ENCODE results near the gene RFC4. TPM values are rescaled to one million over a fixed set of nuclear protein-coding genes. Genes with fewer than 3 reads are reported as not detected.

Gene RFC4
- total RNA-seq, 6 experiments from 2014 or later: 4.6 to 17.4 (median 5.6) TPM

DNA sequence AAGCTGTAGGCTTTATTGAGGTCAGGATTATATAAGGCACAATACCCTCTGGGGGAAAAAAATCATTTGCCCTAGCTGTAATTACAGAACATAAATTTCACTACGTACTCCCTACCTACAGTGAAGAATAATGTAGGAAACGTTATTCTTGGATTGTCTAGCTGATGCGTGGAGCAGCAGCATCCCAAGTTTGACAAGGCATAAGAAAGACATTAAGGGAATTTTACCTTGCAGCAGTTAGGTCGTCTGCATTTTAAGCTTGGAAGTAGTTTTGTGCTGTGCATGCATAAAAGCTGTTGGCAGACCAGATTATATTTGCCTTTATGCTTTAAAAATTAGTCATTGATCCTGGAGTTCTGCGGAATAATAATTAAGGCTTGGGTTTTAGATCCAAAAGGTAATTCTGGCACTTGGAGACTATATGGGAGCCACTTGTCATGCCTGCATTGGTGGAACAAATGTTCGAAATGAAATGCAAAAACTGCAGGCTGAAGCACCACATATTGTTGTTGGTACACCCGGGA lies 20.7 kb downstream of the RFC4 start:
- TF ChIP-seq, protein P1, sequence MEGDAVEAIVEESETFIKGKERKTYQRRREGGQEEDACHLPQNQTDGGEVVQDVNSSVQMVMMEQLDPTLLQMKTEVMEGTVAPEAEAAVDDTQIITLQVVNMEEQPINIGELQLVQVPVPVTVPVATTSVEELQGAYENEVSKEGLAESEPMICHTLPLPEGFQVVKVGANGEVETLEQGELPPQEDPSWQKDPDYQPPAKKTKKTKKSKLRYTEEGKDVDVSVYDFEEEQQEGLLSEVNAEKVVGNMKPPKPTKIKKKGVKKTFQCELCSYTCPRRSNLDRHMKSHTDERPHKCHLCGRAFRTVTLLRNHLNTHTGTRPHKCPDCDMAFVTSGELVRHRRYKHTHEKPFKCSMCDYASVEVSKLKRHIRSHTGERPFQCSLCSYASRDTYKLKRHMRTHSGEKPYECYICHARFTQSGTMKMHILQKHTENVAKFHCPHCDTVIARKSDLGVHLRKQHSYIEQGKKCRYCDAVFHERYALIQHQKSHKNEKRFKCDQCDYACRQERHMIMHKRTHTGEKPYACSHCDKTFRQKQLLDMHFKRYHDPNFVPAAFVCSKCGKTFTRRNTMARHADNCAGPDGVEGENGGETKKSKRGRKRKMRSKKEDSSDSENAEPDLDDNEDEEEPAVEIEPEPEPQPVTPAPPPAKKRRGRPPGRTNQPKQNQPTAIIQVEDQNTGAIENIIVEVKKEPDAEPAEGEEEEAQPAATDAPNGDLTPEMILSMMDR (IDR thresholded peaks at IDR 0.05): no peak
- no peak for TF ChIP-seq POLR2A (IDR thresholded peaks at IDR 0.05)
- intact Hi-C loops (cut with DNase I): no loop called here
- Histone ChIP-seq H3K9me3 (no peaks in the 10 kb centered on the region), H3K4me1 (peaks cover 0 to 33% (median 10%) of the 10 kb centered on the region in 4 donors), H3K36me3 (peaks cover 15 to 64% (median 50%) of the 10 kb centered on the region in 4 donors), H3K27ac (peak overlapping the region in 1 of 3 donors; percentile 2), H3K4me3 (peak overlapping the region; percentile 78 to 93 (median 80)), H3K27me3 (no peaks in the 10 kb centered on the region)
- 12% methylated on average over 7 of the region's 7 CpGs for WGBS (ENCODE audit: insufficient coverage, low coverage, low lambda C conversion rate, missing lambda C conversion rate)
- ATAC-seq (no peak), DNase-seq (no peak)

DNA sequence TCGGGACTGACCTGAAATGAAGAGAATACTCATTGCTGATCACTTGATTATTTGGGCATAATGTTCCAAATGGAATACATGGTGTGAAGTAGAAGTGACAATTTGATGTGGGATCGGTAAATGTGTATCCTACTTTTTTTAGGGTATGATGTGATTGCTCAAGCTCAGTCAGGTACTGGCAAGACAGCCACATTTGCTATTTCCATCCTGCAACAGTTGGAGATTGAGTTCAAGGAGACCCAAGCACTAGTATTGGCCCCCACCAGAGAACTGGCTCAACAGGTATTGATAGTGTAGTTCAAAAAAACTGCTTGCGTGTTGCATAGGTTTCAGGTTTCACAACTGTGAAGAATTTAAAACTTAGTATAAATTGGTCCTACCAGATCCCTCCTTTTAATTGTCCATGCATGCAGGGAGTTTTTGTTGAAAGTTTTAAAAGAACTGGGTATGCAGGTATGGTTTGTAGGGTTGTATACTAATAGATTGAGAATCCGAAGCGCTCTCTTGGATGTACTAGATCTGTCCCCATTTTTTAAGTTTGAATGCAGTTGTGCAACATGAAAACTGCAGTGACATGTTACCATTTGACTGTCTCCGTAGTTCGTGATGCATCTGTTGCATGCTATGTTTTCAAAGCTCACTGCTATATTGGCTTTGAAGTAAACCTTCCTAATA lies 21.3 kb downstream of the RFC4 start:
- no peak for DNase-seq
- Histone ChIP-seq H3K27ac (peak overlapping the region in 2 of 3 donors; percentile 97 to 98), H3K9me3 (no peaks in the 10 kb centered on the region), H3K36me3 (peaks cover 15 to 58% (median 48%) of the 10 kb centered on the region in 4 donors), H3K4me1 (peaks cover 0 to 33% (median 10%) of the 10 kb centered on the region in 4 donors), H3K27me3 (no peaks in the 10 kb centered on the region), H3K4me3 (peak overlapping the region; percentile 78 to 93 (median 80))
- TF ChIP-seq, protein P1 (IDR thresholded peaks at IDR 0.05): no peak
- TF ChIP-seq POLR2A (IDR thresholded peaks at IDR 0.05): no peak
- ATAC-seq: no peak
- intact Hi-C loops (cut with DNase I): no loop called here
- 6% methylated on average over 7 of the region's 7 CpGs for WGBS (ENCODE audit: insufficient coverage, low coverage, low lambda C conversion rate, missing lambda C conversion rate)

DNA sequence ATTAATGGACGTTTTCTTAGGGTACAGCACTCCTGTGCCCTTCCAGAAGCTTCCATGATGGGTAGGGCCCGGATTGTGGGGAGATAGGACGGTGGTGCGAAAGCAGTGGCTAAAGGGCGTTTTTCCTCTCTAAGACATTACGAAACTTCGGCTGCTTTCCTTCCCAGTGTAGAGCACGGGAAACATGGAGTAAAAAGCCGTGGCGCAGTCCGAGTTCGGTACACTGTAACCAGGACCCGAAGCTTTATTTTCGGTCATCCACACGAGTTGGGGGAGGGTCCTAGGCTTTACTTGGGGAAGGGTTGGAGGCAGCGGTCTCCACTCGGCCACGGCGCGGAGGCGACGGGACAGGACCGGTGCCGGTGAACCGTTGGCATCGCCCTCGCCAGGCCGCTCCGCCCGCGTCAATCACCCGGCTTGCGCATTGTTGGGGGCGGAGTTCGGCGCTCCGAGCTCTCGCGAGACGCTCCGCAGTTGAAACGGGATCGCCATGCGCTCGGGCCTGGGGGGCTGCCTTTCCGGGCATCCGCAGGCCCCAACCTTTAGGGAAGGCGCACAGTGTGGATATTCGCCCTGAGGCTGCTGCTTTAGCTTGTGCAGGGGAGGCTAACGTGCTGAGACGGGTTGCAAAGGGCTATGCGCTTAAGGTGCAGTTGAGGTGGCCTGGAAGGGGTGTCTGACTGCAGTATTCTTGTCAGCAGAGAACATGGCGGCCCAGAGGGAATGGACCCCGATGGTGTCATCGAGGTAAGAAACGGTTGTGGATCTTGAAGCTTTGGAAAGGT lies 22.4 kb downstream of the RFC4 start:
- ATAC-seq: peak; percentile 77 to 88 (median 84)
- Histone ChIP-seq H3K27ac (peak overlapping the region; percentile 96 to 98 (median 97)), H3K4me3 (peak overlapping the region; percentile 78 to 93 (median 80)), H3K36me3 (peaks cover 11 to 48% (median 40%) of the 10 kb centered on the region in 4 donors), H3K4me1 (peaks cover 0 to 33% (median 10%) of the 10 kb centered on the region in 4 donors), H3K27me3 (no peaks in the 10 kb centered on the region), H3K9me3 (no peaks in the 10 kb centered on the region)
- no peak for TF ChIP-seq POLR2A (IDR thresholded peaks at IDR 0.05)
- TF ChIP-seq, protein P1 (IDR thresholded peaks at IDR 0.05): no peak
- WGBS (ENCODE audit: insufficient coverage, low coverage, low lambda C conversion rate, missing lambda C conversion rate): under 1% methylated on average over 43 of the region's 56 CpGs
- intact Hi-C loops (cut with DNase I): no loop called here
- peak; percentile 86 to 92 (median 91) for DNase-seq

DNA sequence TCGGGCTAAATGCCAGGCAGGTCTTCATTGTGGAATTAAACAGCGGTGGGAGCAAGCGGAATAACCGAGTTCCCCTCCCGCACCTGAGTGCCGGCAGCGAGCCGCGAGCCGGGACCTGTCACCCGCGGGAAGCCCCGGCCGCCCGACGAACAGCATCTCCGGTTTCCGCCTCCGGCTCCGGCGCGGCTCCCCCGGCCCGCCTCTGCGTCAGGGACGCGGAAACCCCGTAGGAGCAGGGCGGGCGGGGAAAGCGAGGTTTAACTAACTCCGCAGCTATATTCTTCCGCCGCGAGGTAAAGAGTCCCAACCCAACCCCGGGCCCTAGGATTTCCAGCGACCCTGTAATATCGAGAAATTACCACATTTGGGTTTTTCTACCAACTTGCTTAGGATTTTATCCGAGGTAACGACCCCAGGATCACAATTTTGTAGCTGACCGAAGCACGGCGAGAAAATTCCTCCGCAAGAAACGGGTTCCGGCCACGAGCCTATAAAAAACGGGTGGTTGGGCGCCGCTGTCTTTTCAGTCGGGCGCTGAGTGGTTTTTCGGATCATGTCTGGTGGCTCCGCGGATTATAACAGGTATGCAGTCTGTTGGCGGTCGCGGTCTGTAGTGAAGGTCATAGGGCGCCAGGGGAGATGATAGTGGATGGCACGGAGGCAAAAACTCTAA lies 23.1 kb downstream of the RFC4 start, which contains the start of gene EIF4A2:
TSS of gene EIF4A2 (plus strand) at position 520 of the 673 bp plus-strand sequence. CDS start at position 554, 34 bp downstream.
- TF ChIP-seq, protein P1 (IDR thresholded peaks at IDR 0.05): no peak
- TF ChIP-seq POLR2A (IDR thresholded peaks at IDR 0.05): peak; percentile 91
- peak; percentile 88 to 94 (median 91) for ATAC-seq
- 0% methylated on average over 21 of the region's 60 CpGs for WGBS (ENCODE audit: insufficient coverage, low coverage, low lambda C conversion rate, missing lambda C conversion rate)
- Histone ChIP-seq H3K27me3 (no peaks in the 10 kb centered on the region), H3K27ac (peak within 1 kb of the TSS; percentile 96 to 98 (median 97)), H3K9me3 (no peaks in the 10 kb centered on the region), H3K4me3 (peak within 1 kb of the TSS; percentile 78 to 93 (median 80)), H3K4me1 (peaks cover 0 to 33% (median 10%) of the 10 kb centered on the region in 4 donors), H3K36me3 (peaks cover 6 to 41% (median 34%) of the 10 kb centered on the region in 4 donors)
- intact Hi-C loops (cut with DNase I): no loop called here
- peak; percentile 90 to 93 (median 93) for DNase-seq
